Measurements from ENCODE around the gene HSD17B3. TPM values are rescaled to one million over a fixed set of nuclear protein-coding genes. Genes with fewer than 3 reads are reported as not detected.
"Not testable (repeated sequence)": the region's sequence is repeated elsewhere in the genome, so short reads cannot be mapped to it uniquely, and the experiment has no call there.

The HSD17B3 gene
- total and polyA plus RNA-seq, 5 donors from 2014 or later, result 1.5 TPM; not detected in 4

GRCh38 chr9:96245399-96245798 lies 56.6 kb downstream of the HSD17B3 start:
- no peak overlapping the region for H3K27ac Mint-ChIP-seq
- H3K4me3 ChIP-seq (ENCODE audit: low read depth, low read length), result no peak overlapping the region
- H3K27ac ChIP-seq (ENCODE audit: insufficient read depth, low read length, poor library complexity, severe bottlenecking), result no peak overlapping the region
- ATAC-seq (ENCODE audit: low read depth in 2 of 2), result no peak
- DNase-seq, result no peak
- no peaks in the 10 kb centered on the region for H3K4me1 Mint-ChIP-seq
- no peaks in the 10 kb centered on the region for H3K9me3 Mint-ChIP-seq
- H3K4me1 ChIP-seq (ENCODE audit: control insufficient read depth, insufficient read depth, low read length, poor library complexity, severe bottlenecking), result no peaks in the 10 kb centered on the region
- H3K4me3 Mint-ChIP-seq, result no peak overlapping the region
- H3K36me3 Mint-ChIP-seq, result no peaks in the 10 kb centered on the region
- no peaks in the 10 kb centered on the region for H3K9me3 ChIP-seq (ENCODE audit: control insufficient read depth in 2 of 2, low read length in 2 of 2)
- peaks cover 13% of the 10 kb centered on the region for H3K27me3 Mint-ChIP-seq
- H3K36me3 ChIP-seq (ENCODE audit: control insufficient read depth, insufficient read depth, low read length), result no peaks in the 10 kb centered on the region
- H3K27me3 ChIP-seq (ENCODE audit: control insufficient read depth, insufficient read depth, low read length), result peaks cover 1% of the 10 kb centered on the region

DNA sequence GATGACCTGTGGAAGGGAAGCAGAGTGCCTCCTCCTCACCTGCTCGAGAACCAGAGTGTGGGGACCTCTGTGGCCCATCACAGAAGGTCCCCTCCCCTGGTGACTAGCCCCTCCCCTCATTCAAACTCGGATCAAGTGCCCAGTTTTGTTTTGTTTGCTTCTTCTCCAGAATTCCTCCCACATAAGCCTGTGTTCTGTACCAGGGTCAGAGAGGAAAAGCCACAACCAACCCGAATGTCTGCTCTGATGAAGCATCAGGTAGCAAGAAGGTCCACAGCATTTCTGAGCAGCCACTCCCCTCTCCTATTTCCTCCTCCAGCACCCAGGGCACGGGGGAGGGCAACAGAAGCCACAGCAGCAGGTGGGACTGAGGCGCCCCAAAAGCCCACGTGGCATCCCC lies 58.2 kb downstream of the HSD17B3 start:
- Mint-ChIP-seq H3K27me3 (peaks cover 18% of the 10 kb centered on the region), H3K4me1 (no peaks in the 10 kb centered on the region), H3K36me3 (no peaks in the 10 kb centered on the region), H3K27ac (no peak overlapping the region), H3K9me3 (peaks cover 0 to 1% (median 0%) of the 10 kb centered on the region in 7 donors), H3K4me3 (no peak overlapping the region)
- Histone ChIP-seq H3K4me3 (ENCODE audit: low read depth, low read length) (no peak overlapping the region), H3K27me3 (ENCODE audit: control insufficient read depth, insufficient read depth, low read length) (peaks cover 4% of the 10 kb centered on the region), H3K27ac (ENCODE audit: insufficient read depth, low read length, poor library complexity, severe bottlenecking) (no peak overlapping the region), H3K4me1 (ENCODE audit: control insufficient read depth, insufficient read depth, low read length, poor library complexity, severe bottlenecking) (no peaks in the 10 kb centered on the region), H3K36me3 (ENCODE audit: control insufficient read depth, insufficient read depth, low read length) (no peaks in the 10 kb centered on the region), H3K9me3 (ENCODE audit: control insufficient read depth in 2 of 2, low read length in 2 of 2) (no peaks in the 10 kb centered on the region)
- no peak for DNase-seq
- ATAC-seq (ENCODE audit: low read depth in 2 of 2), result no peak

DNA sequence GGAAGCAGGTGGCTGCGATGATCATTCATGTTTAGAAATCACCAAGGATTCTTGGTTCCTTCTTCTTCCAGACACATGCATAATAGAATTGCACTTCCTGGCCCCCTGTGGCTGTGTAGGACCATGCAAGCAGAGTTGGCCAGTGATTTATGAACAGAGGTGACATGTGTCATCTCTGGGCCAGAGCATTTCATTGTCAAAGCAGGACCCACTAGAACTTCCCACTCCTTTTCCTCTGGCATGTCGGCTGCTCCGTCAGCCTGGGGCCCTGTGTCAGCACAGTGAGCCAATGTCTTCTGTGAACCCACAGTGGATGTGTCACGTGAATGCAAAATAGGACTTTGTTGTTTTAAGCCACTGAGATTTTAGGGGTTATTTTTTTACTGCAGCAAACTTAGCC lies 59.2 kb downstream of the HSD17B3 start:
- no peak overlapping the region for H3K4me3 ChIP-seq (ENCODE audit: low read depth, low read length)
- Mint-ChIP-seq H3K9me3 (peaks cover 0 to 1% (median 0%) of the 10 kb centered on the region in 7 donors), H3K36me3 (no peaks in the 10 kb centered on the region), H3K4me1 (no peaks in the 10 kb centered on the region), H3K27ac (no peak overlapping the region), H3K4me3 (no peak overlapping the region), H3K27me3 (peaks cover 22% of the 10 kb centered on the region)
- no peaks in the 10 kb centered on the region for H3K36me3 ChIP-seq (ENCODE audit: control insufficient read depth, insufficient read depth, low read length)
- no peaks in the 10 kb centered on the region for H3K9me3 ChIP-seq (ENCODE audit: control insufficient read depth in 2 of 2, low read length in 2 of 2)
- no peaks in the 10 kb centered on the region for H3K4me1 ChIP-seq (ENCODE audit: control insufficient read depth, insufficient read depth, low read length, poor library complexity, severe bottlenecking)
- peaks cover 4% of the 10 kb centered on the region for H3K27me3 ChIP-seq (ENCODE audit: control insufficient read depth, insufficient read depth, low read length)
- DNase-seq (no peak), ATAC-seq (ENCODE audit: low read depth in 2 of 2) (no peak)
- no peak overlapping the region for H3K27ac ChIP-seq (ENCODE audit: insufficient read depth, low read length, poor library complexity, severe bottlenecking)

DNA sequence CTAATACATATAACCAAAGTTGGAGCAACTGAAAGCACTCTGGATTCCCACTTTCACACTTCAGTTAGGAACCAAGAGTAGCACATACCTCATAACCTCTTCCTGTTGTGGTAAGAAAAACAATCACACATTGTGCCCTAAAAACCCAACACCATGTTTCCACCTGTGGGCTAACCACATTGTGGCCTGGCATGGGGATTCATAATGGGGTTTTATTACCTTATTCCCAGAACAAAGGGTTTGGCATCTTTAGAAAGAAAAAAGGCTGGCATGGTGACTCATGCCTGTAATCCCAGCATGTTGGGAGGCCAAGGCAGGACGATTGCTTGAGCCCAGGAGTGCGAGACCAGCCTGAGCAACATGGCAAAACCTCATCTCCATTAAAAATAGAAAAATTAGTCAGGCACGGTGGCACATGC lies 60.6 kb downstream of the HSD17B3 start:
- Mint-ChIP-seq H3K4me1 (no peaks in the 10 kb centered on the region), H3K27ac (no peak overlapping the region), H3K4me3 (no peak overlapping the region), H3K9me3 (peaks cover 0 to 1% (median 0%) of the 10 kb centered on the region in 7 donors), H3K27me3 (peaks cover 26% of the 10 kb centered on the region), H3K36me3 (no peaks in the 10 kb centered on the region)
- H3K9me3 ChIP-seq (ENCODE audit: control insufficient read depth in 2 of 2, low read length in 2 of 2), result no peaks in the 10 kb centered on the region
- no peak overlapping the region for H3K4me3 ChIP-seq (ENCODE audit: low read depth, low read length)
- H3K27ac ChIP-seq (ENCODE audit: insufficient read depth, low read length, poor library complexity, severe bottlenecking), result no peak overlapping the region
- H3K27me3 ChIP-seq (ENCODE audit: control insufficient read depth, insufficient read depth, low read length), result peaks cover 4% of the 10 kb centered on the region
- no peaks in the 10 kb centered on the region for H3K36me3 ChIP-seq (ENCODE audit: control insufficient read depth, insufficient read depth, low read length)
- H3K4me1 ChIP-seq (ENCODE audit: control insufficient read depth, insufficient read depth, low read length, poor library complexity, severe bottlenecking), result no peaks in the 10 kb centered on the region
- ATAC-seq (ENCODE audit: low read depth in 2 of 2) (no peak), DNase-seq (peak in 1 of 3 donors; percentile 8)

DNA sequence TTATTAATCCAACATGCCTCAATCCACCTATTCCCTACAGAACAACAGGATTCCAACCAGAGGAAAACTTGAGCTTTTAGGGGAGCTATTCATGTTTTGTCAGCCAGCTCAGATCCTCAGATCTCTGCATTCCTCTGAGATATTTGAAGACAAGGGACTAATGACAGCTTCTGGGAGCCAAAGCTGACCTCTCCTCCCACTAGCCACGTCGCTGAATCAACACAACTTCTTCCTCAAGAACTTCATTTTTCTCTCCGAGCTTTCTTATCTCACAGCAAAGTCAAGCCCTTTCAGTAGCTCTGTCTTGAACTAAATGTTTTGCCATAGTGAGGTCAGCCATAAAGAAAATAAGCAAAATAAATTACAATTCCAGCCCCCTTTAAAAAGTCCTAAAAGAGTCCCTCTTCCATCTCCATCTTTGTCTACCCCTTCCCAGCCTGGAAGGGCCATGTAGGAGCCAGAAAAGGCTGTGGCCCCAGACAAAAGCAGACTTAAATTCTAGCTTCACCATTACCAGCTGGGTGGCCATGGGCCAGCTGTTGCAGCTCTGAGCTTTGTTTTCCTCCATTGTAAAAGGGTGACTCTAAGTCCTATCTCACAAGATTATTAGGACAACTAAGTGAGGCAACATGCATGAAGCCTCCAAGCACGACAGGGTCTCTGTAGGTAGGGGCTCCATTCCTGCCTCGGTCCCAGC lies 65.0 kb downstream of the HSD17B3 start:
- peaks cover 4% of the 10 kb centered on the region for H3K27me3 ChIP-seq (ENCODE audit: control insufficient read depth, insufficient read depth, low read length)
- H3K4me1 ChIP-seq (ENCODE audit: control insufficient read depth, insufficient read depth, low read length, poor library complexity, severe bottlenecking), result no peaks in the 10 kb centered on the region
- no peak overlapping the region for H3K27ac ChIP-seq (ENCODE audit: insufficient read depth, low read length, poor library complexity, severe bottlenecking)
- DNase-seq (no peak), ATAC-seq (ENCODE audit: low read depth in 2 of 2) (no peak)
- no peak overlapping the region for H3K4me3 Mint-ChIP-seq
- H3K36me3 Mint-ChIP-seq, result no peaks in the 10 kb centered on the region
- no peaks in the 10 kb centered on the region for H3K9me3 ChIP-seq (ENCODE audit: control insufficient read depth in 2 of 2, low read length in 2 of 2)
- peaks cover 33% of the 10 kb centered on the region for H3K27me3 Mint-ChIP-seq
- no peaks in the 10 kb centered on the region for H3K36me3 ChIP-seq (ENCODE audit: control insufficient read depth, insufficient read depth, low read length)
- peaks cover 0 to 4% (median 0%) of the 10 kb centered on the region in 4 donors for H3K4me1 Mint-ChIP-seq
- H3K27ac Mint-ChIP-seq, result no peak overlapping the region
- H3K9me3 Mint-ChIP-seq, result peaks cover 0 to 1% (median 0%) of the 10 kb centered on the region in 7 donors
- no peak overlapping the region for H3K4me3 ChIP-seq (ENCODE audit: low read depth, low read length)

DNA sequence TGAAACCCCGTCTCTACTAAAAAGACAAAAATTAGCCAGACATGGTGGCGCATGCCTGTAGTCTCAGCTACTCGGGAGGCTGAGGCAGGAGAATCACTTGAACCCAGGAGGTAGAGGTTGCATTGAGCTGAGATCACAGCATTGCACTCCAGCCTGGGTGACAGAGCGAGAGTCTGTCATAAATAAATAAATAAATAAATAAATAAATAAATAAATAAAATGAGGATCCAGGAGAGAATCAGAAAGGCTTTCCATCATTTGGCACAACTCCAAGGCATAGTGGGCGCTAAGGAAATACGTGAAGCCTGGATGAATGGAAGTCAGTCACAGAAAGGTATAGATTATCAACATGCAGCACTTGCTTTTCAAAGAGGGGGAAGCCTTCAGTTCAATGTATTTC lies 65.6 kb downstream of the HSD17B3 start:
- peaks cover 31% of the 10 kb centered on the region for H3K27me3 Mint-ChIP-seq
- H3K4me3 Mint-ChIP-seq; H3K4me3 ChIP-seq (ENCODE audit: low read depth, low read length); H3K36me3 Mint-ChIP-seq; H3K9me3 ChIP-seq (ENCODE audit: control insufficient read depth in 2 of 2, low read length in 2 of 2); DNase-seq; H3K27me3 ChIP-seq (ENCODE audit: control insufficient read depth, insufficient read depth, low read length); H3K27ac ChIP-seq (ENCODE audit: insufficient read depth, low read length, poor library complexity, severe bottlenecking); ATAC-seq (ENCODE audit: low read depth in 2 of 2); H3K36me3 ChIP-seq (ENCODE audit: control insufficient read depth, insufficient read depth, low read length); H3K27ac Mint-ChIP-seq; H3K4me1 ChIP-seq (ENCODE audit: control insufficient read depth, insufficient read depth, low read length, poor library complexity, severe bottlenecking); H3K9me3 Mint-ChIP-seq; H3K4me1 Mint-ChIP-seq: not testable (repeated sequence)

DNA sequence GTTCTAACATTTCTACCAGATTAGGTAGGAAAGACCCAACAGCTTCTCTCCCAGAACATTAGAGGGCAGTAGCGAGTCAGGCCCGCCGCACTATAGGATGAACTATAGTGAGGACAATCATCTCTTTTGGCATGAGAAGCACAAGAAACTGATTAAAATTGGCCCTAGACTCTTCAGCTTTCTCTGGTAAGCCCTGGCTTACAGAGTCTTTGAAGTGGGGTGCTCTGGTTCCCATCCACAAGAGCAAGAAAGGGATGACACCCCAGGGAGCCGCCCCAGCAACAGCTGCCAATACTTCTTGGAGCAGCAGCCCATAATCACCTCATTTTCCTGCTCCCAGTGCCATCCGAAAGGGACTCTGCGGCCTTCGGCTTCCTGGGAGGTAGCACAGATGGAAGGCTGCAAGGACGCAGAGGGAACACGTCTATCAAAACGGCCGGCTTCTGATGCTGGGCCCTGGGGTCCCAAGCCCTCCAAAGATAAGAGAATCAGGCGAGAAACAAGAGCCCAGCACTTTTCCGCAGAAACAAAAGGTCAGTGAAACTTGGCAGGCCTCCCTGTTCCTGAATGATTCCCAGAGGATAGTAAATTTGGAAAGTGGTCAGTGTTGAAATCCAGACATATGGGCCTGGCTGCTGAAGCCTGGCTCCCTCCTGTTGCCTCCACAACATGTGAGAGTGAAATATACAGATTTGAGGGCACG lies 69.3 kb downstream of the HSD17B3 start:
- H3K4me3 Mint-ChIP-seq, result no peak overlapping the region
- H3K9me3 Mint-ChIP-seq, result peaks cover 0 to 3% (median 0%) of the 10 kb centered on the region in 7 donors
- H3K4me3 ChIP-seq (ENCODE audit: low read depth, low read length), result no peak overlapping the region
- no peaks in the 10 kb centered on the region for H3K36me3 Mint-ChIP-seq
- peaks cover 0 to 4% (median 0%) of the 10 kb centered on the region in 4 donors for H3K4me1 Mint-ChIP-seq
- no peaks in the 10 kb centered on the region for H3K36me3 ChIP-seq (ENCODE audit: control insufficient read depth, insufficient read depth, low read length)
- ATAC-seq (ENCODE audit: low read depth in 2 of 2) (no peak), DNase-seq (peak in 2 of 3 donors; percentile 27 to 33)
- H3K27ac ChIP-seq (ENCODE audit: insufficient read depth, low read length, poor library complexity, severe bottlenecking), result no peak overlapping the region
- no peaks in the 10 kb centered on the region for H3K4me1 ChIP-seq (ENCODE audit: control insufficient read depth, insufficient read depth, low read length, poor library complexity, severe bottlenecking)
- H3K27me3 Mint-ChIP-seq, result peaks cover 29% of the 10 kb centered on the region
- H3K27me3 ChIP-seq (ENCODE audit: control insufficient read depth, insufficient read depth, low read length), result no peaks in the 10 kb centered on the region
- no peak overlapping the region for H3K27ac Mint-ChIP-seq
- no peaks in the 10 kb centered on the region for H3K9me3 ChIP-seq (ENCODE audit: control insufficient read depth in 2 of 2, low read length in 2 of 2)

DNA sequence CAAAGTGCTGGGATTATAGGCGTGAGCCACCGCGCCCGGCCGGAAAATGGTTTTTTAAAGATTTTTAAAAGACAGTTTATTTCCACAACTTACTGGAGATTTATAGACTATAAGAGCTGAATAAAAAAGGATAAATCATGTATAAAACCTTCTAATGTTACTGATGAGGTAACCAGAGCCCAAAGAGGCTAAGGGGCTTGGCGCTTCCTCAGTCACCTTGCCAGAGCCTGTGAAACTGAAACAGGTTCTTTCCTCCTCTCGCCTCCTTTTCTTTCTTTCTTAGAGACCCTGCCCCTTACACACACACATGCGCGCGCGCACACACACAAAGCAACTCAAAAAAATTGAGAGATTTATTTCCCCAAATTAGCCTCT lies 69.8 kb downstream of the HSD17B3 start:
- Histone ChIP-seq H3K4me1 (ENCODE audit: control insufficient read depth, insufficient read depth, low read length, poor library complexity, severe bottlenecking) (no peaks in the 10 kb centered on the region), H3K27me3 (ENCODE audit: control insufficient read depth, insufficient read depth, low read length) (no peaks in the 10 kb centered on the region), H3K4me3 (ENCODE audit: low read depth, low read length) (no peak overlapping the region), H3K36me3 (ENCODE audit: control insufficient read depth, insufficient read depth, low read length) (no peaks in the 10 kb centered on the region), H3K27ac (ENCODE audit: insufficient read depth, low read length, poor library complexity, severe bottlenecking) (no peak overlapping the region), H3K9me3 (ENCODE audit: control insufficient read depth in 2 of 2, low read length in 2 of 2) (no peaks in the 10 kb centered on the region)
- Mint-ChIP-seq H3K4me3 (no peak overlapping the region), H3K27ac (no peak overlapping the region), H3K36me3 (no peaks in the 10 kb centered on the region), H3K27me3 (peaks cover 30% of the 10 kb centered on the region), H3K9me3 (peaks cover 0 to 3% (median 0%) of the 10 kb centered on the region in 7 donors), H3K4me1 (peaks cover 0 to 4% (median 0%) of the 10 kb centered on the region in 4 donors)
- DNase-seq (no peak), ATAC-seq (ENCODE audit: low read depth in 2 of 2) (no peak)

Measured in CD4-positive, CD25-positive, alpha-beta regulatory T cell (primary cell).